ENCODE data around the gene RAPGEF2.
"Not testable (repeated sequence)": the region's sequence is repeated elsewhere in the genome, so short reads cannot be mapped to it uniquely, and the experiment has no call there.

Gene RAPGEF2

GRCh38 chr4:159141193-159141592, 38.3 kb downstream of the RAPGEF2 start:
- DNase-seq = no peak

- DNase-seq = no peak
Measured at GRCh38 chr4:159142241-159142640, 39.4 kb downstream of the RAPGEF2 start.

GRCh38 chr4:159142681-159143384, 40.0 kb downstream of the RAPGEF2 start:
- no peak for DNase-seq

- DNase-seq = no peak
Measured at GRCh38 chr4:159143687-159144086, 40.8 kb downstream of the RAPGEF2 start.

- no peak for DNase-seq
Measured at GRCh38 chr4:159144112-159144694, 41.3 kb downstream of the RAPGEF2 start.

- no peak for DNase-seq
Measured at GRCh38 chr4:159145318-159145991, 42.6 kb downstream of the RAPGEF2 start.

- DNase-seq = no peak
Measured at GRCh38 chr4:159145992-159146330, 43.1 kb downstream of the RAPGEF2 start.

- DNase-seq = no peak
Measured at GRCh38 chr4:159146488-159146887, 43.6 kb downstream of the RAPGEF2 start.

GRCh38 chr4:159148441-159148840, 45.6 kb downstream of the RAPGEF2 start:
- no peak for DNase-seq

- DNase-seq = no peak
Measured at GRCh38 chr4:159149666-159150065, 46.8 kb downstream of the RAPGEF2 start.

- DNase-seq = no peak
Measured at GRCh38 chr4:159150396-159150795, 47.5 kb downstream of the RAPGEF2 start.

- no peak for DNase-seq
Measured at GRCh38 chr4:159150821-159151390, 48.0 kb downstream of the RAPGEF2 start.

GRCh38 chr4:159151689-159152088, 48.8 kb downstream of the RAPGEF2 start:
- DNase-seq = no peak

GRCh38 chr4:159152181-159152580, 49.3 kb downstream of the RAPGEF2 start:
- no peak for DNase-seq

- no peak for DNase-seq
Measured at GRCh38 chr4:159153669-159154068, 50.8 kb downstream of the RAPGEF2 start.

- DNase-seq = no peak
Measured at GRCh38 chr4:159155119-159155518, 52.2 kb downstream of the RAPGEF2 start.

GRCh38 chr4:159158083-159158617, 55.3 kb downstream of the RAPGEF2 start:
- DNase-seq = no peak

- no peak for DNase-seq
Measured at GRCh38 chr4:159158985-159159384, 56.1 kb downstream of the RAPGEF2 start.

GRCh38 chr4:159159611-159160010, 56.7 kb downstream of the RAPGEF2 start:
- no peak for DNase-seq

GRCh38 chr4:159160242-159160641, 57.4 kb downstream of the RAPGEF2 start:
- DNase-seq = no peak

GRCh38 chr4:159161436-159161835, 58.6 kb downstream of the RAPGEF2 start:
- not testable (repeated sequence) for DNase-seq

- no peak for DNase-seq
Measured at GRCh38 chr4:159162576-159162975, 59.7 kb downstream of the RAPGEF2 start.

GRCh38 chr4:159163521-159163920, 60.6 kb downstream of the RAPGEF2 start:
- DNase-seq = no peak
